Measurements from ENCODE around the gene FANCG. TPM values are rescaled to one million over a fixed set of nuclear protein-coding genes. Genes with fewer than 3 reads are reported as not detected.

FANCG gene
- total RNA-seq = 48.8 to 52.2 TPM (median 51.8 TPM) in 3 replicates

GRCh38 chr9:35079426-35080341, at the start of gene FANCG:
Gene FANCG, minus strand, starts transcription at chr9:35079942. Its CDS starts 418 bp downstream, at chr9:35079524.
- Mint-ChIP-seq H3K4me1 (peaks cover 20% of the 10 kb centered on the region), H3K27ac (peak within 1 kb of the TSS; percentile 98), H3K9me3 (no peaks in the 10 kb centered on the region), H3K27me3 (ENCODE audit: low read depth) (no peaks in the 10 kb centered on the region), H3K36me3 (peaks cover 1% of the 10 kb centered on the region), H3K4me3 (peak within 1 kb of the TSS; percentile 93)
- TF ChIP-seq, protein P1, sequence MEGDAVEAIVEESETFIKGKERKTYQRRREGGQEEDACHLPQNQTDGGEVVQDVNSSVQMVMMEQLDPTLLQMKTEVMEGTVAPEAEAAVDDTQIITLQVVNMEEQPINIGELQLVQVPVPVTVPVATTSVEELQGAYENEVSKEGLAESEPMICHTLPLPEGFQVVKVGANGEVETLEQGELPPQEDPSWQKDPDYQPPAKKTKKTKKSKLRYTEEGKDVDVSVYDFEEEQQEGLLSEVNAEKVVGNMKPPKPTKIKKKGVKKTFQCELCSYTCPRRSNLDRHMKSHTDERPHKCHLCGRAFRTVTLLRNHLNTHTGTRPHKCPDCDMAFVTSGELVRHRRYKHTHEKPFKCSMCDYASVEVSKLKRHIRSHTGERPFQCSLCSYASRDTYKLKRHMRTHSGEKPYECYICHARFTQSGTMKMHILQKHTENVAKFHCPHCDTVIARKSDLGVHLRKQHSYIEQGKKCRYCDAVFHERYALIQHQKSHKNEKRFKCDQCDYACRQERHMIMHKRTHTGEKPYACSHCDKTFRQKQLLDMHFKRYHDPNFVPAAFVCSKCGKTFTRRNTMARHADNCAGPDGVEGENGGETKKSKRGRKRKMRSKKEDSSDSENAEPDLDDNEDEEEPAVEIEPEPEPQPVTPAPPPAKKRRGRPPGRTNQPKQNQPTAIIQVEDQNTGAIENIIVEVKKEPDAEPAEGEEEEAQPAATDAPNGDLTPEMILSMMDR (IDR thresholded peaks at IDR 0.05; ENCODE audit: unreplicated experiment) = no peak
- peak; percentile 80 to 86 for DNase-seq (ENCODE audit: low spot score in 2 of 2, unreplicated experiment in 2 of 2)

DNA sequence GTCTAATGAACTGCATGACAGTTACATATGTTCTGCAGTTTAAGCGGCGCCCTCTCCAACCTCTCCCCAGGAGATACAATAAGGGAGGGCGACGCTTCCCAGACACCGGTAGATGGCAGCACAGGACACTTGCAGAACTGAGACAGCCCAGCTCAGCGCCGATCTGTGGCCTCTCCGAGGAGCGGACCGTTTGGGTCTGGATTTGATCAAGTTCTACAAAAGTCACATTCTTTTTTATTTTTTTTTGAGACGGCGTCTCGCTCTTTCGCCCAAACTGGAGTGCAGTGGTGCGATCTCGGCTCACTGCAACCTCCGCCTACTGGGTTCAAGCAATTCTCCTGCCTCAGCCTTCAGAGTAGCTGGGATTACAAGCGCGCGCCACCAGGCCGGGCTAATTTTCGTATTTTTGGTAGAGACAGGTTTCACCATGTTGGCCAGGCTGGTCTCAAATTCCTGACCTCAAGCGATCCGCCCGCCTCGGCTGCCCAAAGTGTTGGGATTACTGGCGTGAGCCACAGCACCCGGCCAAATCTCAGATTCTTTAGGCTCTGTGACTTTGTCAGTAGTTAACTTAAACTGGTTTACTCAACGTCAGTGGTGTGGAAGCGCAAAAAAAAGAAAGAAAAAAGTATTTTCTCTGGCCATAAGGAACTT, 37.3 kb upstream of the FANCG start:
- peak; percentile 78 to 87 for DNase-seq (ENCODE audit: low spot score in 2 of 2, unreplicated experiment in 2 of 2)
- TF ChIP-seq, protein P1 (IDR thresholded peaks at IDR 0.05; ENCODE audit: unreplicated experiment) = peak; percentile 76
- peaks cover 4% of the 10 kb centered on the region for H3K36me3 Mint-ChIP-seq
- peak overlapping the region; percentile 95 for H3K4me3 Mint-ChIP-seq
- no peaks in the 10 kb centered on the region for H3K27me3 Mint-ChIP-seq (ENCODE audit: low read depth)
- H3K27ac Mint-ChIP-seq = peak overlapping the region; percentile 93
- H3K4me1 Mint-ChIP-seq = peaks cover 33% of the 10 kb centered on the region
- no peaks in the 10 kb centered on the region for H3K9me3 Mint-ChIP-seq

DNA sequence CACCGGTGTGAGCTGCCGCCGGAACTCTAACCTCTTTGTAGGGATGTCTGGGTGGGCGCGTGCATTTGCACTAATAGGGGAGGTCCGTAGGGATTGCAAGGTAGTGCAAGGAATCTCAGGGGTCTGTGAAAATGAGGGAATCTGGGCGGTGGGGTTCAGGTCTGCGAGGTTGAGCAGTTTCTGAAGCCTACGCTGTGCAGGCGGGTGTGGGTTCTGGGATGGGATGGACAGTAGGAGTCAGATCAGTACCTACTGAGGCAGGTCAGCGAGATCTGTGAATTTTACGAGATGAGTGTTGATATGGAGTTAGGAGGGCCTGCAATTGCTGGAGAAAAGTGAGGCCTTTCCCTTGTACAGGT, 36.8 kb upstream of the FANCG start:
- Mint-ChIP-seq H3K4me3 (peak overlapping the region; percentile 95), H3K9me3 (no peaks in the 10 kb centered on the region), H3K36me3 (peaks cover 4% of the 10 kb centered on the region), H3K27ac (peak overlapping the region; percentile 93), H3K27me3 (ENCODE audit: low read depth) (no peaks in the 10 kb centered on the region), H3K4me1 (peaks cover 38% of the 10 kb centered on the region)
- no peak for DNase-seq (ENCODE audit: low spot score in 2 of 2, unreplicated experiment in 2 of 2)
- TF ChIP-seq, protein P1 (IDR thresholded peaks at IDR 0.05; ENCODE audit: unreplicated experiment) = no peak

GRCh38 chr9:35115680-35116538, 36.2 kb upstream of the FANCG start, which contains the start of gene ATOSB:
Gene ATOSB, minus strand, starts transcription at chr9:35115862. Its CDS starts 7,588 bp downstream, at chr9:35108274.
- Mint-ChIP-seq H3K4me1 (peaks cover 41% of the 10 kb centered on the region), H3K27ac (peak within 1 kb of the TSS; percentile 93), H3K9me3 (no peaks in the 10 kb centered on the region), H3K27me3 (ENCODE audit: low read depth) (no peaks in the 10 kb centered on the region), H3K36me3 (peaks cover 4% of the 10 kb centered on the region), H3K4me3 (peak within 1 kb of the TSS; percentile 95)
- DNase-seq (ENCODE audit: low spot score in 2 of 2, unreplicated experiment in 2 of 2) = peak; percentile 95 to 98
- TF ChIP-seq, protein P1 (IDR thresholded peaks at IDR 0.05; ENCODE audit: unreplicated experiment) = no peak

Data from mesothelial cell of epicardium (in vitro differentiated cells).